Activated T-helper 1 cell treated with anti-CD3 and anti-CD28 coated beads, Interleukin-2, amount 50 U/mL, for 16 hours (primary cell): ENCODE data around the gene CHORDC1.
A peak's percentile ranks its signal among the peaks of the same experiment; 100 is the strongest.

ENCODE experiments used
- DNase-seq, 2 donors: peaks; one replicate each; pipeline ENCODE4 v3.0.0-alpha.2; 2020; ENCODE audit warnings: low read depth in 1 of 2, low spot score in 1 of 2

CHORDC1 gene

DNA sequence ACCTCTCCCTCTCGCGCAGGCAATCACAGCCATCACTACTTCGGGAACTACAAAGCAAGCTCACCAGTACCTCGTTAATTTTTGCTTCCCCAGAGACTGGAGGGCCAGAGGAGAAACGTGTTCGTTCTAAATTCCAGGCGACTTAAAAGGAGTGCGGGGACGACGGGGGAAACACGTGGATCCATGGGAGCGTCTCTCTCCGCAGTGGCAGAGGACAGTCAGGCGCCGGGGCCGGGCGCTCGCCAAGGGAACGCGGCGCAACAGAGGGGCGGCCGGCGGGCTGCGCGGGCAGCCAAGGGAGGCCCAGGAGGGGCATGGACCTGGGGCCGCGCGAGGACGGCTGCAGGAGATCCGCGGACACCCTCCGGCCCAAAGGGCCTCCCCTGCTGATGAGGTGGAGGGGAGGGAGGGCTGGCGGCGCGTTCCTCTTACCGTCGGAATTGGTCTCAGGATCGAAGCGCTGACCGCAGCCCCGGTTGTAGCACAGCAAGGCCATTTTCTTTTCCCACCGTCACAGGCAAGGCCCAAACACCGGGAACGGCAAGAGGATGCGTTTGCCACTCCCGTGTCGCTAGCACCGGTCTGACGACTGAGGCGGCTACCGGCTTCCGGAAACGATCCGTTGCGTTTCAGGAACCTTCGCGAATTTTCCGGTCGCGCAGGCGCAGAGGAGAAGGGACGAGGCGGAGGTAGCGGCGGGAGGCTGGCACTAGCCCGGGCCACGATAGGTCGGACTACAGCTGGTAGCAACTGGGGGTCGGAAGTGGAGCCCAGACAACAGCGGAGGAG is at the start of gene CHORDC1:
TSS of gene CHORDC1 (minus strand) at position 591 of the 789 bp plus-strand sequence. CDS start at position 496, 95 bp downstream.
- DNase-seq = peak; percentile 89 to 91

DNA sequence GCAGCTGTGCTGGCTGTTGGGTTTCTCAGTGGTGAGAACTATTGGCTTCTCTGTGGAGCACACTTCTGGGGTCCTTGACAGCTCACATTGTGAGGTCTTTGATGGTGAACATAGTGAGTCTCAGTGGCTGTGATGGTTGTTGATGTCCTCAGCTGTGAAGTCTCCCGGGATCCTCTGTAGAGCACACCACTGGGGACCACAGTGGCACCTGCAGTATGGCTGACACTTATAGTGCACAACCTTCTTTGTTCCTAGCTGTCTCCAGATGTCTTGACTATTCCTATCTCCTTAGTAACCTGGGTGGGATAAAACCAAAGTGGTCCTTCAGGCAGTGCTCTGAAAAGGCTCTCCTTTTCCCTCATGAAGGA is 34.3 kb upstream of the CHORDC1 start:
- no peak for DNase-seq

DNA sequence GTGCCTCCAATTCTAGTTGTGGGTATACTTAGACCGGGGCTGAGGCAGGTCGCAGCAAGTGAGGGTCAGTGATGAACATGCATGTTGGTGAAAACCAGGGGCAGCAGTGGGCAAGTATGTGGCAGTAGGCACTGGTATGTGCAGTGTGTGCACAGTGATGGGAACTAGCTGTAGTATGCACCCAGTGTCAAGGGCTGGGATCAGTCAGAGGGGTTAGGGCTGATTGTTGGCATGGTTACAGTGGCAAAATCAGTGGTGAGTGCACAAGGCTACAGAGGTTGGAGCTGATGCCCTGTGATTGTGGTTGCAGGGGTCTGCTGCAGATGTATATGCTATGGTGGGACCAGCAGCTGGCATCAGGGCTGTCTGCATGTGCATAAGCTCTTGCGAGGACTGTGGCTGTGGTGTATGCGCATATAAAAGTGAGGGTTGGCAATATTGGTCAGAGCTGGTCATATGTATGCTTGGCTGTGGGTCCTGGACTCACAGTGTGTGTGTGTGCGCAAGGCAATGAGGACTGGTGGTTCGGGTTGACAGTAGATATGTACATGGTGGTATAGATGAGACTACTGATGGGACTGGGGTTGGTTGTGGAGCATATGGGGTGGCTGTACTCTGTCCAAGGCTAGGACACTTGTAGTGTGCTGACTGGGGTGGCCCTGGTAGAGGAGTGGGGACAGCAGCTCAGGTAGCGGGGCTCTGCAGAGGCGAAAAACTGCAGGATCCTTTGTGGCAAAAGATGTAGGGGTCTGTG is 33.7 kb upstream of the CHORDC1 start:
- no peak for DNase-seq

DNA sequence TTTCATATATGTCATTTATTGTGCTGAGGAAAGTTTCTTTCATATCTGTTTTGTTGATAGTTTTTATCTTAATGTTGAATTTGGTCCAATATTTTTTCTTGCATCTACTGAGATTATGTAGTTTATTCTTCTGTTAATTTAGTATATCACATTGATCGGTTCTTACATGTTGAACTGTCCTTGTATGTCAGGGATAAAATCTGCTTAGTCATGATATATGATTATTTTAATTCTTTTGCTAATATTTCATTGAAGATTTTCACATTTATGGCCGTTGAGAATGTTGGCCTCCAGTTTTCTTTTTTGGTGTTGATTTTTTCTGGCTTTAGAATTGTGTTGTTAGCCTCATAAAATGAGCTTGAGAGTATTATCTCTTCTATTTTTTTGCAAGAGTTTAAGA is 31.2 kb upstream of the CHORDC1 start:
- no peak for DNase-seq

DNA sequence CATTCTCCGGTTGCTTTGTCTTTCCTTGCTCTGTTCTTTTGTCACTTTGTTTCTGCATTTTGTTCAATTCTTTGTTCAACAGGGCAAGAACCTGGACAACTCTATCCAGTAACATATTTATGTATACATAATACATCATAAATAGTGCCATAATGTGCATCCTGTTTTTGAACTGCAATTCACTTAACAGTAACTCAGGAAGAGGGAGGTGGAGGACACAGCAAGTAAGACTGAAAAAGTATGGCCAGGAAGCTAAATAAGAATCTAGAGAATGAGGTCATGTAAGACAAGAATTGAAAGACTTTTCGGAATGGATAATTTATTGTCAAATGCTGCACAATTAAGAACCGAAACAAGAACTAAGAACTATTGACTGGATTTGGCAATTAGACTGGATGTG is 29.2 kb upstream of the CHORDC1 start:
- no peak for DNase-seq

DNA sequence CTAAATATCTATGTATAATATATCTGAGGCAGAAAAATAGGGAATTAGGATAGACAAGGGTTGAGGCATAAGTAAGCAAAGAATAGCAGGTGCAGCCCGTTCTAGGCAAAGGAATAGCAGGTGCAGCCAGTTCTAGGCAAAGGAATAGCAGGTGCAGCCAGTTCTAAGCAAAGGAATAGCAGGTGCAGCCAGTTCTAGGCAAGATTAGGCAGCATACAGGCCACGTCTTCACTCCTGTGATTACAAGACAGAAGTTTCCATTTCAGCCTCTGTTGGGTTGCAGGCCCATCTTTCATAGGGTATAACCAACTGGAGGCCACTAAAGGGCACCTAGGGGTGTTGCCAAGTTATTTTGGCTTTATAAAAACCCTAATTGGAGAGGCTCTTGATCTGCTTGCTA is 28.8 kb upstream of the CHORDC1 start:
- no peak for DNase-seq

DNA sequence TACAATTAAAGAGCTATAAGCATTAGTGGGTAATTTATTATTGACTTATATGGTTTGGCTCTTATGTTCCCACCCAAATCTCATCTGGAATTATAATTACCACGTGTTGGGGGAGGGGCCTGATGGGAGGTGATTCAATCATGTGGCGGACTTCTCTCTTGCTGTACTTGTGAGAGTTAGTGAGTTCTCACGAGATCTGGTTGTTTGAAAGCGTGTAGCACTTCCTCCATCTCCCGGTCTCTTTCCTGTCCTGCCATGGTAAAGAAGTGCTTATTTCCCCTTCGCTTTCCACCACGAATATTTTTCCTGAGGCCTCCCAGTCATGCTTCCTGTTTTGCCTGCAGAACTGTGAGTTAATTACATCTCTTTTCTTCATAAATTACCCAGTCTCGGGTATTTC is 28.1 kb upstream of the CHORDC1 start:
- no peak for DNase-seq

DNA sequence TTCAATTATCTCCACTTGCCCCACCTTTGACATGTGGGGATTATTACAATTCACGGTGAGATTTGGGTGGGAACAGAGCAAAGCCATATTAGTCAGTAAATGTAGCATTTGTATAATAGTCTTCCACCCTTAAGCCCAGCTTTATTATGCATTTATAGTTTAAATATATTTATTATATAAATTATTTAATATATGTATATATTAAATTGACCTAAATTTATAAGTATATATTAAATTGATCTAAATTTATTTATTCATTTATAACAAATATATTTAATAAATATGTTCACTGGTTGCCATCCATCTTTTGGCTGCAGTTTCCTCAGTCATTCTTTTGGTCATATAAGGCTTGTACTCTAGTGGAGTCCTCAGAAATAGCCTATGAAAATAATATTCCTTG is 23.6 kb upstream of the CHORDC1 start:
- DNase-seq = no peak

DNA sequence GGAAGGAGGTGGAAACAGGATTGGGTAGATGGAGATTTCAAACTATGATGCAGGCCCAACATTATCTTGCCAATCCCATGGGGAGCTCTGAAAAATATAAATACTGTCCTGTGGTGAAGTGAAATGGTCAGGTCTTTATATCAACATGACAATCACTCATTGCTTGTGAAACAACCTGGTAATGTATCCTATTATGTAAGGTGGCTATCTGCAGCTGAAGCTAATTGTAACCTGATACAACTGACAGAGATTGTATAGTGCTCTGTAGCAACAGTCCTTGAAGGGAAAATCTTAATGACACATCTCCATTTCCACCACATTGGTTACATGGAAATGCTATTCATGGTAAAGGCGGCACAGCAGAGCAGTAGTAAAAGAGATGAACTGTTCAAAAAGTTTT is 20.7 kb upstream of the CHORDC1 start:
- no peak for DNase-seq

DNA sequence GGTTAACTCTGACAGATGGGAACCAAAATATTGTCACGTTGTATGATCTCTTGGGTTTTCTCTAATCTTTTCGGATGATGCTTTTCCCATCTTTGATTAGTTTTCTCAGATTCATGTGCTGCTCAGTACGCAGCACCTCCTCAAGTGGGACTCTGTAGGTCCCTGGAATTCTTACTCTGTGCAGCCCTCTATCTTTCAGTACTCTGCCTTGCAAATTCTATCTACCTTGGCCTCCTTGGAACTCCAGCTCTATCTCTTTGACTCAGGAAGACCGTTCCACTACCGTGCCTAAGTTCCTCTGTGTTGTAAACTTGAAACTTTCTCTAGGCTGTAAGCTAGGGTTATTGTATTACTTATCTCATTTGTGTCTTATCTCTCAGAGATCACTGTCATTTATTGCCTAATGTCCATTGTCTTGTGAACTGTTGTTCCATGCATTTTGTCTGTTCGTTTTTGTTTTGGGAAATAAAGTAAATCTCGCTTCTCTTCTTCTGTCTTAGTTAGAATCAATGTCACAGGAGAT is 20.1 kb upstream of the CHORDC1 start:
- no peak for DNase-seq

DNA sequence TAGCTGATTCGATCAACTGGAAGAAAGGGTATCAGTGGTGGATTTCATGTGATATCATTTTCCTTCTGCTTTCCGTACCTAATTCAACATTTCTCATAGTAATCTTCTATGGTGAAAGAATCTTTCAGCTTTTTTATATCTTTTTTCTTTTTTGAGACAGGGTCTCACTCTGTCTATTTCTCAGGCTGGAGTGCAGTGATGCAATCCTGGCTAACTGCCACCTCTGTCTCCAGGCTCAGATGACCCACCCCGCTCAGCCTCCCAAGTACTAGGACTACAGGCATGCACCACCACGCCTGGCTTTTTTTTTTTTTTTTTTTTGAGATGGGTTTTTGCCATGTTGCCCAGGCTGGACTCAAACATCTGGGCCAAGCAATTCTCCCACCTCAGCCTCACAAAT is 18.6 kb upstream of the CHORDC1 start:
- DNase-seq = no peak

DNA sequence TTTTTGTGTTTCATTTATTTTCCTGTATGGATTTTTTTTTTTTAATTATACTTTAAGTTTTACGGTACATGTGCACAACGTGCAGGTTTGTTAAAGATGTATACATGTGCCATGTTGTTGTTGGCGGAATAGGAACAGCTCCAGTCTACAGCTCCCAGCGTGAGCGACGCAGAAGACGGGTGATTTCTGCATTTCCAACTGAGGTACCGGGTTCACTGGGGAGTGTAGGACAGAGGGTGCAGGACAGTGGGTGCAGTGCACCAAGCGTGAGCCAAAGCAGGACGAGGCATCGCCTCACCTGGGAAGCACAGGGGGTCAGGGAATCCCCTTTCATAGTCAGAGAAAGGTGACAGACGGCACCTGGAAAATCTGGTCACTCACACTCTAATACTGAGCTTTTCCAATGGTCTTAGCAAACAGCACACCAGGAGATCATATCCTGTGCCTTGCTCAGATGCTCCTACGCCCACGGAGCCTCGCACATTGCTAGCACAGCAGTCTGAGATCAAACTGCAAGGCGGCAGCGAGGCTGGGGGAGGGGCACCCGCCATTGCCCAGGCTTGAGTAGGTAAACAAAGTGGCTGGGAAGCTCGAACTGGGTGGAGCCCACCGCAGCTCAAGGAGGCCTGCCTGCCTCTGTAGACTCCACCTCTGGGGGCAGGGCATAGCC is 17.3 kb upstream of the CHORDC1 start:
- DNase-seq = peak in 1 of 2 donors; percentile 10

DNA sequence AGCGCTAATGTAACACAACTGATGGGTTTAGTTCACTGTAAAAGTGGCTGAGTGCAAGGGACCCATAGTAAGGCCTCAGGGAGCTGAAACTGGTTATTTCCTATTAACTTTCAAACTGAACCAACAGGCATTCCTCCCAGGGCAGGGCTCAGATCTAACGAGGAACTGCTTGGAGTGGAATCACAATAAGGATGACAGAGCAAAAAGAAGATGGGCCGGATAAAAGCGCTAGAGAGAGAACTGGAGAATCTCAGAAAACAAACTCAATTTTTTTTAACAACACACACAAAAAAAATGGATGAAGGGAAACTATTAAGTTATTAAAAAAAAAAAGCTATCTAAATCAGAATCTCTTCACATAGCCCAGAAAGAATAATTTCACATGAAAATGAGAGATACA is 14.2 kb upstream of the CHORDC1 start:
- no peak for DNase-seq

DNA sequence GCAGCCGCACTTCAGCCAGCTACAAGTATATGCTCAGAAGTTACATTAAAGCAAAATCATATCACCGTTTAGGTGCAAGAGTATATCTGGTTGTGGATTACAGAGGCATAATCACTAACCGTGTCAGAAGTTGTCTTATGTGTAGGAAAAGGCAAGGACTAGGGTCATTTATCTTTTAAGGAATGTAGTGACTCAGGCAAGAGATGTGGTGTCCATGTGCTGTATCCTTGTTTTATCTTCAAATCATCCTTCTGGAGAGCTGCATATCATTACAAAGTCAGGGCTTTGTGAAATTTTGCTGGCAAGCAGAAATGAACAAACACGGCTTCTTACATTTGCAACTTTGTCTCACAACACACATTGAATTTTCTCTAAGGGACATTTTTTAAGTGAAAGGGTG is 12.7 kb upstream of the CHORDC1 start:
- DNase-seq = no peak

DNA sequence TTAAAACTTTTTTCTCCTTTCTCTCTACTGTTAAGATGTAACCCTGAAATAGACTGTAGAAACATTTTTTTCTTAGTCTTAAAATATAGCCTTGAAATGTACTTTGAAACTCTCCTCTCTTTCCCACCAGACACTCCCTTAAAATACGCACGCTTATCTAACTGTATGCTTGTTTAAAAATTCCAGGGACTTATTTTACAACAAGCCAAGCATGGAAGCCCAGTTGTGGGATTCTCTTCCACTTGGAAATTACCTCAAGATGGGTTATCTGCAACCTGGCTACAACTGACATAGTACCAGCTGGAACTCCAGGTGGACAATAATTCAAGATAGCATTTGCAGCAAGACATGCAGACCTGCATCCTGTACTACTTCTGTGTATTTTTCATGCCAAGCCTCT is 12.1 kb upstream of the CHORDC1 start:
- no peak for DNase-seq

DNA sequence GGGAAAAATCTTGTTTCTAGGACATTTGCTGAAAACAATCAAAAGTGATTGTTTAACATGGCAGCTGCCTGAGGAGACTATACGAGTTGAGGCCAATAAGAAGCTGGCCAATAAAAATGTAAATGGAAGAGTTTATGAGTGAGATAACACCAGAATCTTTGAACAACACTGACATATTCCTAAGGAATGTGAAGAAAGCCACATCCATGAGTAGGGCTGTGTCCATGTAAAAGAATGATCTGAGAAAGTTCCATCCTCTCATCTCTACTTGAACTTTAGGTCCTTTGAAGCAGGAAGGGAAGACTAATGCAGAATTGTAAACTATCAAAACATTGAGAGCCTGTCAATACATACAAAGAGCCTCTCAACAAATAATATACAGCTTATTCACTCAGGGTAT is 6.9 kb upstream of the CHORDC1 start:
- DNase-seq = no peak

DNA sequence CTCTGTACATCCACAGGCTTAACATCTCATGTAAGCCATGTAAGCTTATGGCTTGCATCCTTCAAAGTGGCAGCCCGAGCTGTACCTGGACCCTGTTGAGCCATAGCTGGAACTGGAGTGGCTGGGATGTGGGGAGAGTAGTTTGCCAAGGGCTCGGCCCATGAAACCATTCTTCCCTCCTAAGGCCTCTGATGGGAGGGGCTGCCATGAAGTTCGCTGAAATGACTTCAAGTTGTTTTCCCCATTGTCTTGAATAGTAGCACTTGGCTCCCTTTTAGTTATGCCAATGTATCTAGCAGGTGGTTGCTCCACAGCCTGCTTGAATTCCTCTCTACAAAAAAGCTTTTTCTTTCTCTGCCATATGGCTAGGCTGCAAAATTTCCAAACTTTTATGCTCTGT is 5.2 kb upstream of the CHORDC1 start:
- DNase-seq = no peak

DNA sequence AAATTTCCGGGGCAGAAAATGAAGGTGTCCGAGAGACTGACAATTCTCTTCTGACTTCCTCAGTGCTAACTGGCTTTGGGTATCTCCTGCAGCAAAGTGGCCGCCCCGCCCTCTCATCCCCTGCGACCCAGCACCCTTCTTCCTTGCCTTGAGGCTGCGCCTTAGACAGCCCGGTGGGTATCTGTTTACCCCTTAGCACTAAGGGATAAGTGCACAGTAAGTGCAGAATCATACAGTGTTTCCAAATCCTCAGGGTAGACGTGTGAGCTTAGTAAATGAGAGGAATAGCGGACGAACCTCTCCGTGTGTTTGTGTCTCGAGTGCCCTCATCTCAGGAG is 368 bp upstream of the CHORDC1 start:
- no peak for DNase-seq

DNA sequence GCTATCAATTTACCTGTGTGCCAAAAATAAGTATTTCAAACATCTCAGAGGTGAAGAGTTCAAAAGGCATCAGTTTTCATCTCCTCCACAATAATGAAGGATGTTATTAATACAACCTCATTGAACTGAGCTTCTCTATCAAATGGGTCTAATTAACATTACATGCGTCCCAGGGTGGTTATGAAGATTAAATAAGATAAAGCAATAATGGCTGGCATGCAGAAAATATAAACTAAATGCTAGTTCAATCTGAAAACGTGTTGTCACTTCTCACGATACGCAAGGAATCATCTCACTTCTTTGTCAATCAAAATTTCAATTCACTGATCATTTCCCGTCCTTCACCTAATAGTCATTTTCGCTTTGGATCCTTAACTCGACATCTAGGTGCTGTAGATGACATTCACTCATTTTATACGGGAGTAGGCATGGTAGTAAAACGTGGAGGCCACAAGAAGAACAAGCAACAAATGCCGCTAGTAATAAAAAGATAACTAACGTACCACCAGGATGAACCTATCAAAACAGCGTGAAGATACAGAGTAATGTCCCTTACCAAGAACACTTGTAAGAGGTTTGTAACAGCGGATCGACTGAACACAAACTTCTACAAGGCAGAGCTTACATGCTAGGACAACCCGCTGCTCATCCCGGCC is 918 bp downstream of the CHORDC1 start:
- no peak for DNase-seq

DNA sequence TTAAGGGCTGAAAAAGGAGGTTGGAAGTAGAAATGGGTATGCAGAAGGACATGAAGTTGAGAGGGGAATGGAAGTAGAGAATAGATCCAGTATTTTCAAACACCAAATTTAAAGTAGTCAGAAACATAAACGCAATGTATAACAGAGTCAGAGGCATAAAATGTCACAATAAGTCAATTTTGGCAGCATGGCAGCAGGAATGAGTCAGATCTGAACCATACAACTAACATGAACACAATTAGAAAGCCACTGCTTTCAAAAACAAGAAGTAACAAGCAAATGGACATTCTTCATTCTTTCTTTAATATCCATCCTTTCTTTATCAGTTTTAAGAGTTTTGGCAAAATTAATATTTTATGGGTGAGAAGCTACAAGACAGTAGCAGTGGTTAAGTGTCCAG is 2.5 kb downstream of the CHORDC1 start:
- no peak for DNase-seq

DNA sequence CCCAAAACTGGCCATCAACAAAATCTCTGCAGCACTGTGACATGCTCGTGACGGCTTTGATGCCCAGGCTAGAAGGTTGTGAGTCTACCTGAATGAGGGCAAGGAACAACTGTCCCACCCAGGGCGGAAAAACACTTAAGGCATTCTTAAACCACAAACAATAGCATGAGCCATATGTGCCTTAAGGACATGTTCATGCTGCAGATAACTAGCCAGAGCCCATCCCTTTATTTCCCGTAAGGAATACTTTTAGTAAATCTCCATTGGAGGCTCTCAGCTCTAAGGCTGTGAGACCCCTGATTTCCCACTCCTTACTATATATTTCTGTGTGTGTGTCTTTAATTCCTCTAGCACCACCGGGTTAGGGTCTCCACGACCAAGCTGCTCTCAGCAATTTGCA is 3.4 kb downstream of the CHORDC1 start:
- no peak for DNase-seq

DNA sequence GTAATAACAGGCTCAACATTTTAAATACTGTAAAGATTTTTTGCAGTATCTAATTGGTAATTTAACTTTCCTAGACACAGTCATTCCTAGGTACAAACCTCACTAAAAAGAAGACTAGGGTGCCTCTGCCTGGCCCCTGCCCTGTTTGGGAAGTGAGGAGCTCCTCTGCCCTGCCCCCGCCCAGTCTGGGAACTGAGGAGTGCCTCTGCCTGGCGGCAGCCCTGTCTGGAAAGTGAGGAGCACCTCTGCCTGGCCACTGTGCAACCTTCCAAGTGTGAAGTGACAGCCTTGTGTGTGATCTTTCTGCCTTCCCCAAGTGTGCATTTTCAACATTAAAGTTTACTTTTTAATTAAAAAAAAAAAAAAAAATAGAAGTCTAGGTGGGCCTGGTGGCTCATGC is 4.2 kb downstream of the CHORDC1 start:
- no peak for DNase-seq
